ENCODE measurements around the gene SMU1.

The SMU1 gene

GRCh38 chr9:33076046-33077004 lies at the start of gene SMU1:
Gene SMU1, minus strand, starts transcription at chr9:33076674. Its CDS starts 66 bp downstream, at chr9:33076608.
- Histone ChIP-seq H3K27ac (ENCODE audit: low read length) (peak within 1 kb of the TSS; percentile 98), H3K9ac (ENCODE audit: low read length in 2 of 2) (peak within 1 kb of the TSS; percentile 98 to 100)

DNA sequence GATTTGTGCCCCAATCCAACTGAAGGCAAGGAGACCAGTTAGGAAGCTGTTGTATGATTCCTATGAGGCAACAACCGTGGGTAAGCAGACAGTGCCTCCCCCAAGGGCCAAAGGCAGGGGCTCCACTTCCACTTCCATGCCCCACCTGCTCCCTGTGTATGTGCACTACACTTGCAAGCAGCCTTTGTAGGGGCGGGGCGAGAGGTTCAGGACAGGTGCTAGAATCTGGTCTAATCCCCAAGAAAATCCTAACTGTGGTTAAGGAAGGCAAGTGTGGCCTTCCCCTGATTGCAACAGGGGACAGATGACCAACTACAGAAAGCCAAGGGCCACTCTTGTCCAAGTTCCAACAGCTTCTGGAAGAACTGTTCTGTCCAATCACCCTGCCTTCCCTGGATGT lies 49.0 kb upstream of the SMU1 start:
- peaks cover 16% of the 10 kb centered on the region for H3K4me1 ChIP-seq (ENCODE audit: control insufficient read depth, insufficient read depth, low read length)

More at GRCh38 chr9:33076046-33077004, at the start of gene SMU1:
- peaks cover 13% of the 10 kb centered on the region for H3K4me1 ChIP-seq (ENCODE audit: control insufficient read depth, insufficient read depth, low read length)
- H3K36me3 ChIP-seq (ENCODE audit: control insufficient read depth in 2 of 2, insufficient read depth in 2 of 2, low read length in 2 of 2) = peaks cover 8 to 17% of the 10 kb centered on the region in 2 donors
- peak within 1 kb of the TSS; percentile 87 to 97 for H3K4me3 ChIP-seq (ENCODE audit: low read length in 2 of 2)
- no peaks in the 10 kb centered on the region for H3K27me3 ChIP-seq (ENCODE audit: control insufficient read depth in 1 of 2, insufficient read depth in 2 of 2, low read length in 2 of 2)
- H3K9me3 ChIP-seq (ENCODE audit: control insufficient read depth in 2 of 2, low read length in 2 of 2) = no peaks in the 10 kb centered on the region

DNA sequence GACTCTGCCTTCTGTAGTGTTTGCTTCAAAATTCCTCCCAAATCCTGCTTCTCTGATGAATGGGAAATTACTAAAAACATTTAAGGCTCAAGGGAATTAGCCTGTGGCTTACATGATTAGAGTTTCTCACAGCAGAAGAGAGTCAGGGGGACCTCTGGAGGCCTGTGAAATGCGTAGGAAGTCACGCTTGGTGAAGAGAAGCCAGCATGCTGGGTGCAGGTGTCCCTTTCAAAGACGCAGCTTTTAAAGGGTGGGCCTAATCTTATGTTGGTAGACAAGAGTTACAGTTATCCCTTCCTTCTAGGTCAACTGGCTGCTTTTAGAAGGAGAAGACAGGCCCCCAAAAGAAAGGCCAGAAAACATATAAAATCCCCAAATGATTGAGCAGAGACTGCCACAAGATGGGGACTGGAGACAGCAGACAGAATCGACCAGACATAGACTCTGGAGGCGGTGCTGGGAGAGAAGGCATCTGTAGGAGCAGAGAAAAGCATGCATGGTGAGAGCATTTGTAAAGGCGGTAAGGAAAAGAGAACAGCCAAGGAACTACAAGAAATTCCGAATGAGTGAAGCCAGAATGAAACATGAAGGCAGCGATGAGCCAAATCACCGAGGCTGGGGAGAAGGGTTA lies 48.4 kb upstream of the SMU1 start:
- peaks cover 13% of the 10 kb centered on the region for H3K4me1 ChIP-seq (ENCODE audit: control insufficient read depth, insufficient read depth, low read length)
- H3K9me3 ChIP-seq (ENCODE audit: control insufficient read depth in 2 of 2, low read length in 2 of 2) = no peaks in the 10 kb centered on the region
- H3K9ac ChIP-seq (ENCODE audit: low read length in 2 of 2) = no peak overlapping the region
- no peak overlapping the region for H3K27ac ChIP-seq (ENCODE audit: low read length)
- no peak overlapping the region for H3K4me3 ChIP-seq (ENCODE audit: low read length in 2 of 2)
- H3K27me3 ChIP-seq (ENCODE audit: control insufficient read depth in 1 of 2, insufficient read depth in 2 of 2, low read length in 2 of 2) = no peaks in the 10 kb centered on the region
- H3K36me3 ChIP-seq (ENCODE audit: control insufficient read depth in 2 of 2, insufficient read depth in 2 of 2, low read length in 2 of 2) = peaks cover 10 to 12% of the 10 kb centered on the region in 2 donors

More for the DNA sequence above, 49.0 kb upstream of the SMU1 start:
- Histone ChIP-seq H3K4me3 (ENCODE audit: low read length in 2 of 2) (no peak overlapping the region), H3K36me3 (ENCODE audit: control insufficient read depth in 2 of 2, insufficient read depth in 2 of 2, low read length in 2 of 2) (peaks cover 9 to 15% of the 10 kb centered on the region in 2 donors), H3K9ac (ENCODE audit: low read length in 2 of 2) (no peak overlapping the region), H3K9me3 (ENCODE audit: control insufficient read depth in 2 of 2, low read length in 2 of 2) (no peaks in the 10 kb centered on the region), H3K27me3 (ENCODE audit: control insufficient read depth in 1 of 2, insufficient read depth in 2 of 2, low read length in 2 of 2) (no peaks in the 10 kb centered on the region), H3K27ac (ENCODE audit: low read length) (no peak overlapping the region)

- no peak overlapping the region for H3K4me3 ChIP-seq (ENCODE audit: low read length in 2 of 2)
- no peaks in the 10 kb centered on the region for H3K27me3 ChIP-seq (ENCODE audit: control insufficient read depth in 1 of 2, insufficient read depth in 2 of 2, low read length in 2 of 2)
- no peaks in the 10 kb centered on the region for H3K9me3 ChIP-seq (ENCODE audit: control insufficient read depth in 2 of 2, low read length in 2 of 2)
- H3K9ac ChIP-seq (ENCODE audit: low read length in 2 of 2) = no peak overlapping the region
- H3K36me3 ChIP-seq (ENCODE audit: control insufficient read depth in 2 of 2, insufficient read depth in 2 of 2, low read length in 2 of 2) = peaks cover 10% of the 10 kb centered on the region in 2 donors
- H3K4me1 ChIP-seq (ENCODE audit: control insufficient read depth, insufficient read depth, low read length) = peaks cover 6% of the 10 kb centered on the region
- no peak overlapping the region for H3K27ac ChIP-seq (ENCODE audit: low read length)
Observed at GRCh38 chr9:33124046-33124445, 47.6 kb upstream of the SMU1 start.

DNA sequence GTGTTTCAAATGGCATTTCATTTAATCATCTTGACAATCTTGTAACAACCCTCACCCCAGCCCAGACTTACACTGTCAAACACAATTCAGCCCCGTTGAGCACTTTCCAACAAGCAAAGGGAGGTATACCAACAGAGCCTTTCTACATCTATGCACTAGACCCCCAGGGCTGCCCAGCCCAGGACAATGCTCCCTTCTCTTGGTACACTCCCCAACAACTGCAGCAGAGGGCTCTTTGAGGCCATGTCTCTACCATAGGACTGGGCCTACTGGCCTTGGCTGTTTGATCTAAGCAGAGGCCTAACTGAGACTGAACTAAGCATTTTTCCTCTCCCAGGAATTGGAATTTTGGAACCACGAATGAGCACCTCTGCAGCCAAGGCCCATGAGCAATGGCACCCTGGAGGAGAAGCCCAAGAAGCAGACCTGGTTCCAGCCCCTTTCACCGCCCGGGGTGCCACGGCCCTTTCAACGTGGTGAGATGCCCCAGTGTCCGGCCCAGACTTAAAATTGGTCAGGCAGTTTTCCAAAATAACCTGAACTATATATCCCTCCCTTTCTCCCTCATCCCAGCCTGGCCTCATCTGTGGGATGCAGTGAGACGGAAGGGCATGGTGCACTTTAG lies 47.0 kb upstream of the SMU1 start:
- Histone ChIP-seq H3K4me3 (ENCODE audit: low read length in 2 of 2) (no peak overlapping the region), H3K9ac (ENCODE audit: low read length in 2 of 2) (no peak overlapping the region), H3K27me3 (ENCODE audit: control insufficient read depth in 1 of 2, insufficient read depth in 2 of 2, low read length in 2 of 2) (no peaks in the 10 kb centered on the region), H3K9me3 (ENCODE audit: control insufficient read depth in 2 of 2, low read length in 2 of 2) (no peaks in the 10 kb centered on the region), H3K27ac (ENCODE audit: low read length) (no peak overlapping the region), H3K4me1 (ENCODE audit: control insufficient read depth, insufficient read depth, low read length) (peaks cover 6% of the 10 kb centered on the region), H3K36me3 (ENCODE audit: control insufficient read depth in 2 of 2, insufficient read depth in 2 of 2, low read length in 2 of 2) (peaks cover 7 to 9% of the 10 kb centered on the region in 2 donors)

DNA sequence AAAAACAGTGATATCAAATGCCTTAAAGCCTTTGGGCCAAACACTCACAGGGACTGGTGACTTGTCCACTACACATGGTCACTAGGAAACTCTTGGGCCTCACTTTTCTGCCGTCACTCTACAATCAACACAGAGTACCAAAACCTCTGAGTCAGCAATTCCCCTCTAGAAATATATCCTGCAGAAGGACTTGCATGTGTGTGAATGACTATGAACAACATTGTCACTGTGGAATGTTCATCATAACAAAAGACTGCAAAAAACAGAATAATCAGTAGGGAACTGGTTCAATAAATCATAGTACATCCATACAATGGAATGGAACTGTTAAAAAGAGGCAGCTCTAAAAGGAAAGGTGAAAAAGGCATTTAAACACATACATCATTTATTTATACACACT lies 44.1 kb upstream of the SMU1 start:
- Histone ChIP-seq H3K9ac (ENCODE audit: low read length in 2 of 2) (no peak overlapping the region), H3K27ac (ENCODE audit: low read length) (no peak overlapping the region), H3K4me3 (ENCODE audit: low read length in 2 of 2) (no peak overlapping the region), H3K9me3 (ENCODE audit: control insufficient read depth in 2 of 2, low read length in 2 of 2) (no peaks in the 10 kb centered on the region), H3K36me3 (ENCODE audit: control insufficient read depth in 2 of 2, insufficient read depth in 2 of 2, low read length in 2 of 2) (peaks cover 4% of the 10 kb centered on the region in 2 donors), H3K27me3 (ENCODE audit: control insufficient read depth in 1 of 2, insufficient read depth in 2 of 2, low read length in 2 of 2) (no peaks in the 10 kb centered on the region), H3K4me1 (ENCODE audit: control insufficient read depth, insufficient read depth, low read length) (peaks cover 6% of the 10 kb centered on the region)

- Histone ChIP-seq H3K27me3 (ENCODE audit: control insufficient read depth in 1 of 2, insufficient read depth in 2 of 2, low read length in 2 of 2) (no peaks in the 10 kb centered on the region), H3K4me1 (ENCODE audit: control insufficient read depth, insufficient read depth, low read length) (peaks cover 3% of the 10 kb centered on the region), H3K4me3 (ENCODE audit: low read length in 2 of 2) (no peak overlapping the region), H3K36me3 (ENCODE audit: control insufficient read depth in 2 of 2, insufficient read depth in 2 of 2, low read length in 2 of 2) (peaks cover 12 to 25% of the 10 kb centered on the region in 2 donors), H3K9ac (ENCODE audit: low read length in 2 of 2) (no peak overlapping the region), H3K9me3 (ENCODE audit: control insufficient read depth in 2 of 2, low read length in 2 of 2) (no peaks in the 10 kb centered on the region), H3K27ac (ENCODE audit: low read length) (no peak overlapping the region)
Observed at GRCh38 chr9:33117796-33118195, 41.3 kb upstream of the SMU1 start.

- Histone ChIP-seq H3K36me3 (ENCODE audit: control insufficient read depth in 2 of 2, insufficient read depth in 2 of 2, low read length in 2 of 2) (peaks cover 15 to 25% of the 10 kb centered on the region in 2 donors), H3K27ac (ENCODE audit: low read length) (no peak overlapping the region), H3K27me3 (ENCODE audit: control insufficient read depth in 1 of 2, insufficient read depth in 2 of 2, low read length in 2 of 2) (no peaks in the 10 kb centered on the region), H3K4me1 (ENCODE audit: control insufficient read depth, insufficient read depth, low read length) (peaks cover 3% of the 10 kb centered on the region), H3K4me3 (ENCODE audit: low read length in 2 of 2) (no peak overlapping the region), H3K9me3 (ENCODE audit: control insufficient read depth in 2 of 2, low read length in 2 of 2) (no peaks in the 10 kb centered on the region), H3K9ac (ENCODE audit: low read length in 2 of 2) (no peak overlapping the region)
Observed at GRCh38 chr9:33117306-33117705, 40.8 kb upstream of the SMU1 start.

GRCh38 chr9:33116860-33117259 lies 40.4 kb upstream of the SMU1 start:
- H3K9ac ChIP-seq (ENCODE audit: low read length in 2 of 2) = no peak overlapping the region
- H3K36me3 ChIP-seq (ENCODE audit: control insufficient read depth in 2 of 2, insufficient read depth in 2 of 2, low read length in 2 of 2) = peaks cover 20 to 27% of the 10 kb centered on the region in 2 donors
- peaks cover 3% of the 10 kb centered on the region for H3K4me1 ChIP-seq (ENCODE audit: control insufficient read depth, insufficient read depth, low read length)
- no peaks in the 10 kb centered on the region for H3K9me3 ChIP-seq (ENCODE audit: control insufficient read depth in 2 of 2, low read length in 2 of 2)
- no peak overlapping the region for H3K27ac ChIP-seq (ENCODE audit: low read length)
- no peaks in the 10 kb centered on the region for H3K27me3 ChIP-seq (ENCODE audit: control insufficient read depth in 1 of 2, insufficient read depth in 2 of 2, low read length in 2 of 2)
- no peak overlapping the region for H3K4me3 ChIP-seq (ENCODE audit: low read length in 2 of 2)

DNA sequence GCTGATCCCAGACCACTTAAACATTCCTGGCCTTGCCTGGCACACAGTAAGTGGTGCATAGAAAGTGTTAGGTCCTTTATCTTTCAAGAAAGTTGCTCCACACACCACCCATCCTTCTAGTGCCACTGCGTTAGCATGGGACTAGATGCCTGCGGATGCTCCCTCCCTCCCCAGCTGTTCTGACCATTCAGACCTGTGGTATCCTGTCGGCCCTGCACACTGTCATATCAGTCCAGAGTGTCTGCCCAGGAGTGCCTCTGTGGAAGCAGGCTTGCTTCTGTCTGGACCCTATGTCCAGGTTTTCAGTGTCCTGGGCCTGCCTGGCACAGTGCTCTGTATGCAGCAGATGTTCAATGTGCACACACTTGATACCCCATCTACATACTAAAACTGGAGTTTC lies 38.3 kb upstream of the SMU1 start:
- Histone ChIP-seq H3K27ac (ENCODE audit: low read length) (no peak overlapping the region), H3K4me1 (ENCODE audit: control insufficient read depth, insufficient read depth, low read length) (no peaks in the 10 kb centered on the region), H3K9me3 (ENCODE audit: control insufficient read depth in 2 of 2, low read length in 2 of 2) (no peaks in the 10 kb centered on the region), H3K9ac (ENCODE audit: low read length in 2 of 2) (no peak overlapping the region), H3K27me3 (ENCODE audit: control insufficient read depth in 1 of 2, insufficient read depth in 2 of 2, low read length in 2 of 2) (no peaks in the 10 kb centered on the region), H3K4me3 (ENCODE audit: low read length in 2 of 2) (no peak overlapping the region), H3K36me3 (ENCODE audit: control insufficient read depth in 2 of 2, insufficient read depth in 2 of 2, low read length in 2 of 2) (peaks cover 19 to 29% of the 10 kb centered on the region in 2 donors)

Measured in stomach smooth muscle (tissue), 2 donors.